Stimulated activated CD4-positive, alpha-beta T cell treated with anti-CD3 and anti-CD28 coated beads, Interleukin-12 subunit alpha, Interleukin-12 subunit beta, amount 100 ng/mL, for 24 hours (primary cell): Measurements from ENCODE around the gene CLDN5.

Experiments
- DNase-seq, 2 experiments: peaks; one replicate each; pipeline ENCODE4 v3.0.0-alpha.2; 2020; ENCODE audit warnings: low read depth in 2 of 2

Gene CLDN5, protein sequence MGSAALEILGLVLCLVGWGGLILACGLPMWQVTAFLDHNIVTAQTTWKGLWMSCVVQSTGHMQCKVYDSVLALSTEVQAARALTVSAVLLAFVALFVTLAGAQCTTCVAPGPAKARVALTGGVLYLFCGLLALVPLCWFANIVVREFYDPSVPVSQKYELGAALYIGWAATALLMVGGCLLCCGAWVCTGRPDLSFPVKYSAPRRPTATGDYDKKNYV

GRCh38 chr22:19524170-19525115, at the start of gene CLDN5:
Gene CLDN5 (minus strand): TSS chr22:19524410. CDS start chr22:19524255, 155 bp downstream.
- DNase-seq = peak in 1 of 2 experiments; percentile 21

- DNase-seq = no peak
These were observed 47.8 kb upstream of the CLDN5 start for GRCh38 chr22:19571995-19572394.

DNA sequence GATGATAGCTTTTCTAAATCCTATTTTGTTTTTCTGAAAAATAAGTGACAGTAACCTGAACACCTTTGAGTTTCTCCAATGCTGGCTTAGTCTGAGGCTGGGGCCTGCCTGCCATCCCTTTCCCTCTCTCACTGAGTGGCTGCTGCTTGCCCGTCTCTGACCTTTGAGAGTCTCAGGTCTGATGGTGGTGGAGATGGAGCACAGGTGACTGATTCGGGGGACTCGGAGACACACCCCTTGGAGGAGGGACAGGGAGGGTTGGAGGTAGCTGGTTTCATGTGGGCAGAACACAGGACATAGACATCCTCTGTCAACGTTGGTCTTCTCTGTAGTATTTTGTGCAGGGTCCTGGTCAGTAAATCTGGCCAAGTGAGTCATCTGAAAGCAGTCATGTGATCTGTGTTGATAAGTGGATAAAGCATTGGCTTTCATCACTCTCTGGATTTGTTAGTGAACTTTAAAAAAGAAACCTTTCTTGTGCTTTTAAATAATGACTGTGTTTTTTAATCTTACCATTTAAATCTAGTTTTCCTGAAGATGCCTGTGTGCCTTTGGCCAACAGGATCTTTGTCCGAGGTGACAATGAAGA, 47.1 kb upstream of the CLDN5 start:
- no peak for DNase-seq

GRCh38 chr22:19569976-19570375, 45.8 kb upstream of the CLDN5 start:
- no peak for DNase-seq

- DNase-seq = no peak
These were observed 45.0 kb upstream of the CLDN5 start for GRCh38 chr22:19569276-19569640.

DNA sequence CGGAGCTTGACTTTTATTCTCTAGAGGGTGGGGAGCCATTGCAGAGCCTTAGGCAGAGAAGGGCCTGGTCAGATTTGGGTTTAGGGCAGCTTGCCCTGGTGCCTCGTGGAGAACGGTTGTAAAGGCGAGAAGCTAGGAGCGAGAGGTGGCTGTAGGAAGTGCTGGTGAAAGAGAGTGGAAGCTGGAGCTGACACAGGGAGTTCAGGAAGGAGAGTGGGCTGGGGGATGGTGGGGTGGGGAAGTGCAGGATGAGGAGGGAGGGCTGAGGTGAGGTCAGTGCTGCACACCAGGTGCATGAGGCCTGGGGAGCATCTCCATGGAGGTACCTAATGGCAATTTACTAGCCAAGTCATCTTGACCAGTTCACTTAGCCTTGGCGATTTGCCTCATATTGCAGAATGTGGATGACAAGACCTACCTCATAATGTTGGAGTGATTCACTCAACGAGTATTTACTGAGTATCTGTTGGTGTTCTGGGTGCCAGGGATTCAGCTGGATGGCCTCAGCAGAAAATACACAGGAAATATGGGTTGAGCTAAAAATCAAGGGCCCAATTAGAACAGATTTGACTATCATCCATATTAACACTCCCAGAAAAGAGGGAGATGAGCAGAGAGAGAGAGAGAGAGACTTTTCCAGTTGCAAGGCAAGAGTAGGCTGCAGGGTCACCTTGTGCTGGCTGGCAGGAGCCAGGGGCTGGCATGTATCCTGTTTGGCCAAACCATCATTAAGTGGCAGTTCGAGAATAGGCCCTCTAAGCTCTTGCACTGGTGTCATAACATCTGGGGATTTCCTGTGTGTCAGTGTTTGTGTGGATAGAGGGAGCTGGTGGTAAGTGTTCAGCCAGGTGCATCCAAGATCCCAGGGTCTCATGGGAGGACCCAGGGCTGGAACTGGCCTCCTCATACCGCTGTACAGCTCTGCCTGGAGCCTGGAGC, 44.4 kb upstream of the CLDN5 start:
- DNase-seq = no peak

DNA sequence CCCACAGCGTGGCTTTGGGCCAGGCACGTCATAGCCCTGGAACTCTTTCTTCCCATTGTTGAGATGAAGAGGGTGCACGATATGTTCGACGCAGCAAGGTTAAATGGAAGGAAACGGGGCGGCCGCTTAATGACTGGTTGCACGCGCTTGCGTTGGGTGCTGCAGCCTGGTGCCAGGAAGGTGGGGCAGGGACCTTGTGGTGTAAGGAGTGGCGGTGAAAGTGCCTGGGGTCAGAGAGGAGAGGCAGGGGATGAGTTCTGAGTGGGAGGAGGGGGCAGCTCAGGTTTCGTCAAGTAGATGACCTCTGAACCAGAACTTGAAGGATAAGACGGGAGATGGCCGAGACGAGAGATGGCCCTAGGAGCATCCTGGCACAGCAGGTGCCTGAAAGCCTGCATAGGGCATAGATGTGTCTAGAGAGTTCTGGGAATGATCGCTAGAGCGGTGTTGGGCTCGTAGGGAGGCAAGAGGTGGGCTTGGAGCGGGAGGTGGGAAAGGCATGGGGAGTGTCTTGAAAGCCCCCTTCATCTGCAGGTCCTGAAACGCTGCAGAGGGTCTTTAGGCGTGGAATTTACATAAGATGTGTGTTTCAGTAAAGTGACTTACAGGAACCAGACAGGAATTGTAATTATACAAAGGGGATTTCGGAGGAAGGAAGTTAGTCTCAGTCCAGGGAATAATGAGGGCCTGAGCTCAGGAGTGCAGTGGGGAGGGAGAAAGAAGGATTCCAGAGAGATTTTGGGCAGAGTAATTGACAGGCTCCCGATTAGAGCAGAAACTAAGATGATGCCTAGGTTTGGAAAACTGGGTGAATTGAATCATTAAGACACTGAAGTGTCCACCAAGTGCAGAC, 43.2 kb upstream of the CLDN5 start:
- DNase-seq = no peak

GRCh38 chr22:19566279-19567156, 42.3 kb upstream of the CLDN5 start:
- no peak for DNase-seq

DNA sequence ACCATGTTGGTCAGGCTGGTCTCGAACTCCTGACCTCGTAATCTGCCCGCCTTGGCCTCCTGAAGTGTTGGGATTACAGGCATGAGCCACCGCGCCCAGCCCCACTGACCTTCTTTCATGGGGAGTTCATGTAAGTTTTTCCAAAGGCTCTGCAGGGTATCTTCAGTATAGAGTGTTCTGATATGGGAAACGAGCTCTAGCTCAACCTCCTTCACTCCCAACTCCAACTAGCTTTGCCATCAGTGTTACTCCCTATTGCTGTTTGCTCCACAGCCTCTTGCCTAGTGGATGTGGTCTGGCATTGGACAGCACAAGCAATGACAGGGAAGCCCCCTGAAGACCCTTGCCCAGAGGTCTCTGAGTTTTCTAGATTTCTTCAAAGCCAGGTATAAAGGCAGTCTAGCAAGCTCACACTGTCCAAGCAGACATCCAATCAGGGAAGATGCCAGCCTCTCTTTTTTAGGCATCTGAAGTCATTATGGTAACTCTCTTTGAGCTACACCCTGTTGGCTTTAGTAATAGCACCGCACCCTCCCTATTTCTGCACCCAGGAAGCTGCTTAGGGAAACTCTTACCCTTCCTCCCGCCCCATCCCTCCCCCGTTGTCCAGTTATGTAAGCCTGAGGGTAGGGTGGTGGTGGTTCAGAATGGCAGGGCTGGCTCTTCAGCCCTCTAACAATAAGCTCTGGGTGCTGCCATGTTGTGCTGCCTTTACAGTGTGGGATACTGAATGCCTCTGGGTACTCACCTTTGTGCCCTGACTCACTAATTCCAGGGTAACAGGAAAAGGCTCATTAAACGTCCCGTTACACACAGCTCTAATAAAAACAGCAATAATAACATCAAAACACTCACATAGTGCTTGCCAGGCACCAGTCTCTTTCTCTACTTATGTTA, 41.4 kb upstream of the CLDN5 start:
- no peak for DNase-seq

DNA sequence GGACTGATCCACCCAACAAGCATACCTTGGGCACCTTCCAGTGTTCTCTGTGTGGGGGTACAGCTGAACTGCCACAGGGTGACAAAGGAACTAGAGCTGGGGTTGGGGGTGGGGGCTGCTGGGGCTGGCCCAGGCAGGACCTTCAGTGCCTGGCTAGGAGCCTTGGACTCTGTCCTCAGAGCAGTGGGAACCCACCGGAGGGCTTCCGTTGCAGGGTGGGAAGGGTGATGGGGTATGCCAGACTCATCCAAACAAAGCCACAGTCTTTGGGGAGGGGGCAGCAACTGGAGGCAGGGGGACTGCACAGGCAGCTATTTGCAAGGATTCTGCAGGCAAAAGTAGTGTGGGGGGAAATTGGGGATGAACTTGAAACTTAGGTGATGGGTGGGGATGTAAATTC, 35.7 kb upstream of the CLDN5 start:
- DNase-seq = no peak

DNA sequence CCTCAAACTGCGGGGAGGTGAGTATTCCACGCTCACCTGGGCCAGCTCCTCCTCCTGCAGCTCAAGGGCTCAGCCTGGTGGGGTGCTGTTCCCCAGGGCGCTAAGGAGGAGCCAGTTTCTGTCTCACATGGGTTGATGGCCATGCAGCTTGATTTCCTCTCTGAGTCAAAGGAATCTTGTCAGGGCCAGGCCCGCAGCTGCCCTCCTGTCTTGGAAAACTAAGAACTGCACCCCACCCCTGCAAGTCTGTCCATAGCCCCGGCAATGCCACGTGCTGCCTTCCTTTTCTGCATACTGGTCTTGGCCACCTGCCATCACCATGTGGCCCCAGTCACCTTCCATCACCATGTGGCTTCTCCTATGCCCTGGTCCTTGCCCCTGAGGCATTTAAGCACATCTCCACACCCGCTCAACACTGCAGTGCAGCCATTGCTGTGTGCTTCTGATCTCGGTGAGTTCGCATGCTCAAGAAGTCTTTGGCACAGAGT, 35.2 kb upstream of the CLDN5 start:
- DNase-seq = no peak

DNA sequence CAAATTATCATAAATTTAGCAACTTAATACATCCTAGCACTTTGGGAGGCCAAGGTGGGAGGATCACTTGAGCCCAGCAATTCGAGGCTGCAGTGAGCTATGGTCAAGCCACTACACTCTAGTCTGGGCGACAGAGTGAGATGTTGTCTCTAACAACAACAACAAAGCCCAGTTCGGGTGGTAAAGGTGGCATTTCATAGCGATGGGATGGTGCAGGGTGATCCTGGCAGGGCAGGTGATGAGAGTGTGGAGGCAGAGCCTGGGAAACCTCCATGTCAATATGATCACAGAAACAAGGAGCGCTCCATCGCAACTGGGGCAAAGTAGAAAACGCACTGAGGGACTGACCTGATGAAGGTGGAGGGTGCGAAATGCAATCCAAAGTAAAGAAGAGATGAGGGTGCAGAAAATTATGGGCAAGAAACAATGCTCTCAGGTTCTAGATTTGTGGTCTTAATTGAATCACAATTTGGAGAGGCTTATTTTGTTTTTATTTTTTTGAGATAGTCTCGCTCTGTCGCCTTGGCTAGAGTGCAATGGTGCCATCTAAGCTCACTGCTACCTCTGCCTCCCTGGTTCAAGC, 32.8 kb upstream of the CLDN5 start:
- DNase-seq = no peak

GRCh38 chr22:19555651-19556050, 31.4 kb upstream of the CLDN5 start:
- DNase-seq = no peak

DNA sequence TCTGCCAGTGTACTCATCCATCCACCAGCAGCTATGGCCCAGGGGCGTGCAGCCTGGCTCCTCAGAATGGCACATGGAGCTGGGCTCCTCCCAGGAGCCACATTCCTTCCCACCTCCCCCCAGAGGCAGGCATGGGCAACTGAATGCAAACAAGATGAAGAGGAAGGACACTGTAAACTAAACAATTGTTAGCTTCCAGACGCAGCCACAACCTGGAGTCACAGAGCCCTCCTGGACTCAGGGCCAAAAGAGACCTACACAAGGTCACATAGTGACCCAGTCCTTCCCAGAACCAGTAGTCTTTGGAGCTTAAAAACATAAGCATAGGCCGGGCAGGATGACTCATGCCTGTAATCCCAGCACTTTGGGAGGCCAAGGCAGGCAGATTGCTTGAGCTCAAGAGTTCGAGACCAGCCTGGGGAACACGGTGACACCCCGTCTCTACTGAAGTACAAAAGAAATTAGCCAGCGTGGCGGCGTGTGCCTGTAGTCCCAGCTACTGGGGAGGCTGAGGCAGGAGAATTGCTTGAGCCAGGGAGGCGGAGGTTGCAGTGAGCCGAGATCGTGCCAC, 30.7 kb upstream of the CLDN5 start:
- DNase-seq = no peak

GRCh38 chr22:19553201-19553600, 29.0 kb upstream of the CLDN5 start:
- no peak for DNase-seq

DNA sequence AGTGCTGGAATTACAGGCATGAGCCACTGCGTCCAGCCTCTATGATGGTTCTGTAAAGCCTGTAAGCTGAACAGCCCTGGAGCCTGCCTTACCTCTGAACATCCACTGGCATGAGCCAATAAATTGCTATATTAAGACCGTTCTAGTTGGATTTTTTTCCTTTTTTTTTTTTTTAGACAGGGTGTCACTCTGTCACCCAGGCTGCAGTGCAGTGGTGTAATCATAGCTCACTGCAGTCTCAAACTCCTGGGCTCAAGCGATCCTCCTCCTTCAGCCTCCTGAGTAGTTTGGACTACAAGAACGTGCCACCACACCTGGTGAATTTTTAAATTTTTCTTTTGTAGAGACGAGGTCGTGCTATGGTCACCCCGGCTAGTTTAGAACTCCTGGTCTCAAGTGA, 26.2 kb upstream of the CLDN5 start:
- no peak for DNase-seq

- no peak for DNase-seq
These were observed 25.2 kb upstream of the CLDN5 start for GRCh38 chr22:19549428-19549827.

GRCh38 chr22:19548964-19549363, 24.8 kb upstream of the CLDN5 start:
- DNase-seq = no peak
